Mucosa of descending colon (tissue), 3 donors: ENCODE measurements around the gene CCDC157. TPM values are rescaled to one million over a fixed set of nuclear protein-coding genes. Genes with fewer than 3 reads are reported as not detected.

Experiments
- ATAC-seq: fragments of 200-7000 bp; cut with Tn5 transposase; one replicate; pipeline ENCODE4 v1.9.1; 2020; ENCODE audit warnings: mild to moderate bottlenecking, moderate library complexity
- DNase-seq, 3 donors: peaks; one replicate each; pipeline ENCODE4 v3.0.0-alpha.2; 2020
- H3K36me3 ChIP-seq: fragments of 200-600 bp; one replicate; pipeline ENCODE4 v1.8.0; 2021; ENCODE audit warnings: low read depth, mild to moderate bottlenecking
- H3K4me1 ChIP-seq: fragments of 200-600 bp; one replicate; pipeline ENCODE4 v1.8.0; 2021; ENCODE audit warnings: low read depth, mild to moderate bottlenecking
- H3K4me3 ChIP-seq: fragments of 200-600 bp; one replicate; pipeline ENCODE4 v1.8.0; 2021; ENCODE audit warnings: mild to moderate bottlenecking
- H3K9me3 ChIP-seq: fragments of 200-600 bp; one replicate; pipeline ENCODE4 v1.8.0; 2021; ENCODE audit warnings: mild to moderate bottlenecking
- intact Hi-C, 2 donors: fragments of 100-400 bp; cut with DNase I in 1 of 2; cut with micrococcal nuclease in 1 of 2; formaldehyde crosslinking; loops; one replicate each; pipeline versions ENCODE4 v1.11.0 to v1.11.1; 2022; cut with DNase I, micrococcal nuclease
- total RNA-seq, 3 donors: library from RNA; stranded (reverse); fragmentation: NEBNext Ultra II Directional in 2 of 3; extraction: Animal tissue kit (Norgen Biotek cat#: 25700) in 2 of 3; gene quantifications; one replicate each; pipeline versions ENCODE4 v1.2.1 to v1.2.4, GENCODE V29; 2021 to 2023
- TF ChIP-seq, protein P1 (sequence below): fragments of 200-600 bp; IDR thresholded peaks from one replicate; pipeline ENCODE4 v1.8.0; 2022; ENCODE audit warnings: antibody characterized with exemption, mild to moderate bottlenecking
- donor health status: DM: no; HTN: no; CAD: no; lungs with moderate emphysema.
- donor health status: DM: no; HTN: no; CAD: no.
- donor health status: DM: no; HTN: yes; CAD: no.

CCDC157 gene
- total RNA-seq, 3 donors from 2014 or later: 1.6 to 2.2 (median 1.8) TPM

DNA sequence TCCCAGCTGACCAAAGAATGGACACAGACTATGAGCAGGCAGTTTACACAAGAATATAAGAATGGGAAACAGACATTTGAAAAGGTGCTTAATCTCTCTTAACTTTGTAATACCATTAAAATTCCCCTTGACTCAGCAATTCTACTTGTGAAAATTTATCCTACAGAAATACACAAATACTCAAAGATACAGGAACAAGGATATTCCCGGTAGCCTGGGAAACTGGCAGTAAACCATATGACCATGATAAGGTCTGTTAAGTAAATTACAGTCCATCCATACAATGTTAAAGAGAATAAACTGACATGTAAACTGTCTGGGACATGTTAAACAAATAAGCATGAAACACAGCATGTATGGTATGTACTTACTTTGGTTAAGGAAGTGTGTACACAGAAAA lies 60.0 kb downstream of the CCDC157 start:
- peak; percentile 62 for ATAC-seq
- intact Hi-C loops: no loop called here
- TF ChIP-seq, protein P1, sequence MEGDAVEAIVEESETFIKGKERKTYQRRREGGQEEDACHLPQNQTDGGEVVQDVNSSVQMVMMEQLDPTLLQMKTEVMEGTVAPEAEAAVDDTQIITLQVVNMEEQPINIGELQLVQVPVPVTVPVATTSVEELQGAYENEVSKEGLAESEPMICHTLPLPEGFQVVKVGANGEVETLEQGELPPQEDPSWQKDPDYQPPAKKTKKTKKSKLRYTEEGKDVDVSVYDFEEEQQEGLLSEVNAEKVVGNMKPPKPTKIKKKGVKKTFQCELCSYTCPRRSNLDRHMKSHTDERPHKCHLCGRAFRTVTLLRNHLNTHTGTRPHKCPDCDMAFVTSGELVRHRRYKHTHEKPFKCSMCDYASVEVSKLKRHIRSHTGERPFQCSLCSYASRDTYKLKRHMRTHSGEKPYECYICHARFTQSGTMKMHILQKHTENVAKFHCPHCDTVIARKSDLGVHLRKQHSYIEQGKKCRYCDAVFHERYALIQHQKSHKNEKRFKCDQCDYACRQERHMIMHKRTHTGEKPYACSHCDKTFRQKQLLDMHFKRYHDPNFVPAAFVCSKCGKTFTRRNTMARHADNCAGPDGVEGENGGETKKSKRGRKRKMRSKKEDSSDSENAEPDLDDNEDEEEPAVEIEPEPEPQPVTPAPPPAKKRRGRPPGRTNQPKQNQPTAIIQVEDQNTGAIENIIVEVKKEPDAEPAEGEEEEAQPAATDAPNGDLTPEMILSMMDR: no peak
- H3K9me3 ChIP-seq: no peaks in the 10 kb centered on the region
- no peak for DNase-seq
- no peak overlapping the region for H3K4me3 ChIP-seq
- no peaks in the 10 kb centered on the region for H3K36me3 ChIP-seq
- peaks cover 13% of the 10 kb centered on the region for H3K4me1 ChIP-seq

GRCh38 chr22:30420347-30421125 lies 63.7 kb downstream of the CCDC157 start:
- TF ChIP-seq, protein P1: no peak
- Histone ChIP-seq H3K4me3 (no peak overlapping the region), H3K4me1 (peaks cover 41% of the 10 kb centered on the region), H3K9me3 (no peaks in the 10 kb centered on the region), H3K36me3 (no peaks in the 10 kb centered on the region)
- DNase-seq: no peak
- no peak for ATAC-seq
- intact Hi-C loops: no loop called here

DNA sequence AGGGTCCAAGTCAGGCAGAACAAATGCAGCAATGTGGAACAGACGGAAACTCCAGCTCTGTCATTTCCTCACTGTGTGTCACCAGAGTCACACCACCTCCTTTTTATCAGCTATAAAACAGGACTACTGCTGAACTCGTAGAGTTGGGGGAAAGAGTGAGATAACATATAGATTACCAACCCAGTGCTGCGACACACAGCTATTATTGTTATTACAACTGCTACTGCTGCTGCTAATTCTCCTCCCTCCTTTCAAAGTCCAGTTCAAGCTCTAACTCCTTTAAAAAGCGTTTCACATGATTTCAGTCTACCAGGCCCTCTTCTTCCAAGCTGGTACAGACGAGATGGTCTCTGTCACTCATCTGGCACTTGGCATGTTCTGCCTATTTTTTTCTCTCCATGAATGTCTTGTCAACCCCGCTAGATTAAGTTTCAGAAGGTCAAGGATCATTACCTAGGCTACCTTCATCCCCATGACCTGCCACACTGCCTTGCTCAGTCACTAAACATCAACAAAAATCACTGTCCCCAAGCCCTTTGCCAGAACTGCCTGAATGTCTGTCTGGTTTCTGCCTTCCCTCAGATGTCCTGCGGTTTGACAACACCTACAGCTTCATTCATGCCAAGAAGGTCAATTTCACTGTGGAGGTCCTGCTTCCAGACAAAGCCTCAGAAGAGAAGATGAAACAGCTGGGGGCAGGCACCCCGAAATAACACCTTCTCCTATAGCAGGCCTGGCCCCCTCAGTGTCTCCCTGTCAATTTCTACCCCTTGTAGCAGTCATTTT lies 65.1 kb downstream of the CCDC157 start:
- Histone ChIP-seq H3K36me3 (no peaks in the 10 kb centered on the region), H3K4me1 (peaks cover 39% of the 10 kb centered on the region), H3K4me3 (no peak overlapping the region), H3K9me3 (no peaks in the 10 kb centered on the region)
- DNase-seq (no peak), ATAC-seq (peak; percentile 7)
- intact Hi-C loops: no loop called here
- TF ChIP-seq, protein P1: no peak

DNA sequence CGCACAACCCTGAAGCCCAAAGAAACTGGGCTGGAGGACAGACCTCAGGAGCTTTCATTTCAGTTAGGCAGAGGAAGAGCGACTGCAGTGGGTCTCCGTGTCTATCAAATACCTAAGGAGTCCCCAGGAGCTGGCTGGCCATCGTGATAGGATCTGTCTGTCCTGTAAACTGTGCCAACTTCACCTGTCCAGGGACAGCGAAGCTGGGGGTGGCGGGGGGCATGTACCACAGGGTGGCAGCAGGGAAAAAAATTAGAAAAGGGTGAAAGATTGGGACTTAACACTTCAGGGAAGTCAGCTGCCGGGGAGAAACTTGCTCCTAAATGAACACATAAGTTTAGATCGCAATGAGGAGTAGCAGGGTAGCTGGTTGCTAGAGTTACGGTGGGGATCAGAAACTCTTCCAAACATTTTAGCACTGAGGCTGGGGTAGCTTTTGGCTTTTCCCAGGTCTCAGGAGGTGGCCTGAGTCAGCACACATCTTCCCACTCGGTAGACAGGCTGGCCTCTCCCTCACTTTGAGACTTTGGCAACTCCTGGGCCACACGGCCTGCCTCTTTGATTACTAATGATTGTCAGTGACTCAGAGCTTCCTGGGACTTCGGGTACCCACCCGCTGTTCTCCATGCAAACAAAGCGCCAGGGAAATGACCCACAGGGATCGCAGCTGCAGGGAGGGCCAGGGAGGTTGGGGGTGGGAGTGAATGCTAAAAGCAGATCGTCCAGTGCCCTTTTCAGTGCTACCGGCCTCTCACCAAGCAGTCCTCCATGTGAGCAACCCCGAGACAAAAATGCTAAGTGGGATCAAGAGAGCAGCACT lies 65.9 kb downstream of the CCDC157 start:
- intact Hi-C loops: no loop called here
- no peaks in the 10 kb centered on the region for H3K36me3 ChIP-seq
- H3K4me1 ChIP-seq: peaks cover 39% of the 10 kb centered on the region
- peak; percentile 56 for ATAC-seq
- TF ChIP-seq, protein P1: no peak
- DNase-seq: peak; percentile 62 to 82 (median 76)
- peak overlapping the region; percentile 36 for H3K4me3 ChIP-seq
- H3K9me3 ChIP-seq: no peaks in the 10 kb centered on the region

GRCh38 chr22:30423301-30423958 lies 66.6 kb downstream of the CCDC157 start:
- ATAC-seq (peak; percentile 65), DNase-seq (peak; percentile 57 to 88 (median 85))
- no peaks in the 10 kb centered on the region for H3K36me3 ChIP-seq
- intact Hi-C loops: no loop called here
- H3K9me3 ChIP-seq: no peaks in the 10 kb centered on the region
- H3K4me3 ChIP-seq: peak overlapping the region; percentile 36
- peaks cover 39% of the 10 kb centered on the region for H3K4me1 ChIP-seq
- TF ChIP-seq, protein P1: no peak
